ENCODE measurements around the gene CDK18.

GRCh38 chr1:205545001-205545919 lies 40.8 kb downstream of the CDK18 start:
- TF ChIP-seq CTCF (IDR thresholded peaks at IDR 0.05; ENCODE audit: insufficient read depth, low read length) (no peak), GABPA (IDR thresholded peaks at IDR 0.05; ENCODE audit: low read depth) (no peak), SPI1 (IDR thresholded peaks at IDR 0.05; ENCODE audit: borderline replicate concordance, low read depth) (no peak), POLR2AphosphoS5 (IDR thresholded peaks at IDR 0.05; ENCODE audit: low read depth) (no peak)
- TF ChIP-seq, protein P1, sequence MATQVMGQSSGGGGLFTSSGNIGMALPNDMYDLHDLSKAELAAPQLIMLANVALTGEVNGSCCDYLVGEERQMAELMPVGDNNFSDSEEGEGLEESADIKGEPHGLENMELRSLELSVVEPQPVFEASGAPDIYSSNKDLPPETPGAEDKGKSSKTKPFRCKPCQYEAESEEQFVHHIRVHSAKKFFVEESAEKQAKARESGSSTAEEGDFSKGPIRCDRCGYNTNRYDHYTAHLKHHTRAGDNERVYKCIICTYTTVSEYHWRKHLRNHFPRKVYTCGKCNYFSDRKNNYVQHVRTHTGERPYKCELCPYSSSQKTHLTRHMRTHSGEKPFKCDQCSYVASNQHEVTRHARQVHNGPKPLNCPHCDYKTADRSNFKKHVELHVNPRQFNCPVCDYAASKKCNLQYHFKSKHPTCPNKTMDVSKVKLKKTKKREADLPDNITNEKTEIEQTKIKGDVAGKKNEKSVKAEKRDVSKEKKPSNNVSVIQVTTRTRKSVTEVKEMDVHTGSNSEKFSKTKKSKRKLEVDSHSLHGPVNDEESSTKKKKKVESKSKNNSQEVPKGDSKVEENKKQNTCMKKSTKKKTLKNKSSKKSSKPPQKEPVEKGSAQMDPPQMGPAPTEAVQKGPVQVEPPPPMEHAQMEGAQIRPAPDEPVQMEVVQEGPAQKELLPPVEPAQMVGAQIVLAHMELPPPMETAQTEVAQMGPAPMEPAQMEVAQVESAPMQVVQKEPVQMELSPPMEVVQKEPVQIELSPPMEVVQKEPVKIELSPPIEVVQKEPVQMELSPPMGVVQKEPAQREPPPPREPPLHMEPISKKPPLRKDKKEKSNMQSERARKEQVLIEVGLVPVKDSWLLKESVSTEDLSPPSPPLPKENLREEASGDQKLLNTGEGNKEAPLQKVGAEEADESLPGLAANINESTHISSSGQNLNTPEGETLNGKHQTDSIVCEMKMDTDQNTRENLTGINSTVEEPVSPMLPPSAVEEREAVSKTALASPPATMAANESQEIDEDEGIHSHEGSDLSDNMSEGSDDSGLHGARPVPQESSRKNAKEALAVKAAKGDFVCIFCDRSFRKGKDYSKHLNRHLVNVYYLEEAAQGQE (IDR thresholded peaks at IDR 0.05; ENCODE audit: insufficient replicate concordance, low read depth) = no peak
